ACHN (cell line): ENCODE measurements around the gene IQSEC3.
"Not testable (repeated sequence)": the region's sequence is repeated elsewhere in the genome, so short reads cannot be mapped to it uniquely, and the experiment has no call there.

Experiments
- DNase-seq: peaks from one replicate; pipeline ENCODE4 v3.0.0-alpha.2; 2015
- in situ Hi-C: cut with HindIII; loops from 2 replicates; pipeline ENCODE4 v1.10.0; 2017; ENCODE audit warnings: low sequenced_read_pairs, low pct_ligation_motif_present, low pct_unique_long_range_greater_than_20kb

The IQSEC3 gene

GRCh38 chr12:181921-182320 is 115.4 kb downstream of the IQSEC3 start:
- no peak for DNase-seq
- in situ Hi-C loops = no loop called here

DNA sequence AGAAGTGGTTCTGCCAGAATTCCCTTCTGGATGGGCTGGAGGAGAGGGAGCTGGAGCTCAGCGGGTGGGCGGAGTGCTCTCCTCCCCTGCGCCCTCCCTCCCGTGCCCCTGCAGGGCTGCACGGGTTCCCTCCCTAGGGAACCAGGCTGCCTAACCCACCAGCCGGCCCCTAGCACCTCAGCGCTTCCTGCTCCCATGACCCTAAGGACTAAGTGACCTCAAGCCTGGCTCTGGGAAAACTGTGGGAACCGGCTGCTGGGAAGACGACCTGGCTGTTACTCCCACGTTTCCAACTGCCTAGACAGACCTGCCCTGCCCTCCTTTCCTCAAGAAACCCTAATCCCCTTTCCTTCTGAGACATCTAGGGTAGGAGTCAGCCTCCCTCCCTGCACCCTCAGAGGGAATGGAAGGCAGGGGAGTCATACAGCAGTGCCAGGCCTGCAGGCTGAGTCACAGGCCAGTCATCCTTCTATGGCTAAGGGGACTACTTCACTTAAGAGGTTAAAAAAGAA is 115.9 kb downstream of the IQSEC3 start:
- peak; percentile 77 for DNase-seq
- in situ Hi-C loops = no loop called here

GRCh38 chr12:184811-185575 is 118.4 kb downstream of the IQSEC3 start:
- in situ Hi-C loops = no loop called here

DNA sequence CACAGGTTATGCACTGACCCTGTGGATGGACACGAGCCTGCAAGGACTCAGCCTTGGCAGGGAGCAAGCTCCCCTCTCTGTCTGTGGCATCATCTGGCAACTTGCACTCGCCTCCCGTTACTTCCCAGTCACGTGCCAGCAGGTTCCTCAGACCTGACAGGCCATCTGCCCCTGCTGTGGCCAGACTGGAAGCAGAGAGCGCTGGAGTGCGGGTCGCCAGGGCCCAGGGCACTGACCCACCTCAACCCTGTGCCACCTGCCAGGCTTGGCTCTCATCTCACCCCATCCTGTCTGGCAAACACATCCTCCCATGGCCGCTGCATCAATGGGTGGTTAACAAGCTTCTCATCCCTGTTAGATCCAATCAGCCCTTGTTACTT is 119.0 kb downstream of the IQSEC3 start:
- DNase-seq = no peak
- in situ Hi-C loops = no loop called here

More at GRCh38 chr12:184811-185575, 118.4 kb downstream of the IQSEC3 start:
- DNase-seq = no peak

DNA sequence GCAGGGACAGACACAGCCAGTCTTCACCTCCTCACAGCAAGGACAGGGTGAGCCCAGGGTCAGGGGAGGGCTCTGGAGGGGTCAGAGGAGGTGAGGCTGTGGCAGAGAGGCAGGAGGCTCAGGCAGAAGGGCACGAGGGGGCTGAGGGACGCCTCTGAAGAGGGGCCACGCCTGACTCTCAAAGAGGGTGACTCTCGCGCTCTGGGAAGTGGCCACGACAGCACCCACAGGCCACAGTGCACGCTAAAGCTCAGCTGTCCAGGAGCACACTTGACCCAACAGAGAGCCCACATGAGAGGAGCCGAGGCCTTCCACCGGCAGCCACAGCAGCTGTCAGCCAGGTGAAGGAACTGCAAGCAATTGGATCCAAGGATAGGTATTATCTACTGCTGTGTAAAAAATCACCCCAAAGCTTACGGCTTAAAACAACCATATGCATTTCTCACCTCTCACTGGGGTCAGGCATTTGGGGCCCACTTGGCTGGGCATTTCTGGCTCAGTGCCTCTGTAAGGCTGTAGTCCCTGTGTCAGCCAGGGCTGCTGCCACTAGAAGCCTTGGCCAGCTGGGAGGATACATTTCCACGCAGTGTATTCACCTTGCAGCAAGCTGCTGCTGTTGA is 119.5 kb downstream of the IQSEC3 start:
- no peak for DNase-seq
- in situ Hi-C loops = no loop called here

- DNase-seq, in situ Hi-C loops: not testable (repeated sequence)
These were observed 121.7 kb downstream of the IQSEC3 start for GRCh38 chr12:187986-188909.

DNA sequence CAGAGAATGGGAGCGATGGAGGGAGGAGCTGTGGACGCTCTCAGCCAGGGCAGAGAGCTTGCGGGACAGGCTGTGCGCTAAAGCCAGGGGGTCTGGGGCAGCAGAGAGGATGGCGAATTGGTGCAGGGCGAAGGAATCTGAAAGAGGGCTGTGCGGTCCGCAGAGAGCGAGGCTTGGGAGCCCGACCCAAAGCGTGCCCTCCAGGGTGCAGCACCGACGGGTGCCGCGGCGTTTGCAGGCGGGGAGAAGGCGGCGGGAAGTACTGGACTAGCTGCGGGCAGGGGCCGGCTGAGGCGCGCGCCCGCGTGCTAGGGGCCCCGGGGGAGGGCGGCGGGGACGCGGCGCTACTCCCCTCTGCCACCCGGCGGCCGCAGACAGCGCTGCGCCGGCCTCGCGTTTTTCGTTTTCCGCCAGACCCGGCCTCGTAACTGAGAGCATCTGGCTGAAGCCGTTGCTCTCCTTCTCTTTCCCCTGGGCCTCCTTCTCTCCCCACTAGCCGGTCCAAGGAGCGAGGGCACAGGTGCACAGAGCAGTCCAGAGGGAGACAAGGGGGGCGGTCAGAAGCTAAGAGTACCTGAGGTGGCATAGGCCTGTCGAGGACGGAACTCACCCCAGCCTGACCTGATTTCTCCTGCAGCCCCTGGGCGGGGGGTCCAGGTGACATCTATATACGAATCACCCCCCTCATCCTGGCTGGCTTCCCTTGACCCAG is 122.5 kb downstream of the IQSEC3 start:
- in situ Hi-C loops = no loop called here
- peak; percentile 75 for DNase-seq

DNA sequence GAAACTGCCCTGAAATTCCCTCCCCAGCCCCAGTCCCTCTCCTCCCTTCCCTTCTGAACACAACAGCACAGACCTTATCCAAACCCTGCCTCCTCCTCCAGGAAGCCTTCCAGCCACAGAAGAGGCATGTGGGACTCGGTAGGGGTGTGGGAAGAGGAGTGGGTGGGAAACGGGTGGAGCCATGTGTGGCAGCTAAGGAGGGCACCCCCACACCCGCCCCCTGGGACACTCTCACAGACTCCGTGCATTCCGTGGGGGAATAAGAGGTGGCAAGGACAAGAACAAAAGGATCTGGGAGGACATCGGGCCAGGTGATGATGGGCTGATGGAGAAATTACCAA is 123.0 kb downstream of the IQSEC3 start:
- in situ Hi-C loops = no loop called here
- DNase-seq = no peak

- no peak for DNase-seq
- in situ Hi-C loops = no loop called here
These were observed 124.3 kb downstream of the IQSEC3 start for GRCh38 chr12:190881-191280.

- in situ Hi-C loops = no loop called here
- no peak for DNase-seq
These were observed 125.0 kb downstream of the IQSEC3 start for GRCh38 chr12:191541-191940.

- DNase-seq = no peak
- in situ Hi-C loops = no loop called here
These were observed 126.7 kb downstream of the IQSEC3 start for GRCh38 chr12:193261-193660.

GRCh38 chr12:194276-194675 is 127.7 kb downstream of the IQSEC3 start:
- DNase-seq = no peak
- in situ Hi-C loops = no loop called here

- no peak for DNase-seq
- in situ Hi-C loops = no loop called here
These were observed 128.6 kb downstream of the IQSEC3 start for GRCh38 chr12:195156-195555.

DNA sequence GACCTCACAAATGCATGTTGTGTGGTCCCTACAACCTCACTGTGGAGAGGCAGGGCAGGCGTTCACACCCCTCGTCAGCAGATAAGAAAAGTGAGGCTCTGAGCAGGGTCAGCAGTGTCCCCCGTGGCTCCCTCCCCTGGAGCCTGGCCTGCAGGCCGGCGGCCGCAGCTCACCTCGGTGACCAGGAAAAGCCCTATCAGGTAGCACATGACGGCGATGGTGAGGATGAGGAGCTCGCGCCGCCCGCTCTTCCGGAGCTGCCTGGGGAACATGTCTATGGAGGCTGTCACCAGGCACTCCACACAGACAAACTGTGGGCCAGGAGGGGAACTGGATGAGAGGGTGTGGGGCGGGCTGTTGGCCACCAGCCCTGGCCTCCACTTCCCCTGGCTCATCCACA is 129.4 kb downstream of the IQSEC3 start:
- no peak for DNase-seq
- in situ Hi-C loops = no loop called here

GRCh38 chr12:196436-196835 is 129.9 kb downstream of the IQSEC3 start:
- no peak for DNase-seq
- in situ Hi-C loops = no loop called here

GRCh38 chr12:197347-197746 is 130.8 kb downstream of the IQSEC3 start:
- in situ Hi-C loops = no loop called here

DNA sequence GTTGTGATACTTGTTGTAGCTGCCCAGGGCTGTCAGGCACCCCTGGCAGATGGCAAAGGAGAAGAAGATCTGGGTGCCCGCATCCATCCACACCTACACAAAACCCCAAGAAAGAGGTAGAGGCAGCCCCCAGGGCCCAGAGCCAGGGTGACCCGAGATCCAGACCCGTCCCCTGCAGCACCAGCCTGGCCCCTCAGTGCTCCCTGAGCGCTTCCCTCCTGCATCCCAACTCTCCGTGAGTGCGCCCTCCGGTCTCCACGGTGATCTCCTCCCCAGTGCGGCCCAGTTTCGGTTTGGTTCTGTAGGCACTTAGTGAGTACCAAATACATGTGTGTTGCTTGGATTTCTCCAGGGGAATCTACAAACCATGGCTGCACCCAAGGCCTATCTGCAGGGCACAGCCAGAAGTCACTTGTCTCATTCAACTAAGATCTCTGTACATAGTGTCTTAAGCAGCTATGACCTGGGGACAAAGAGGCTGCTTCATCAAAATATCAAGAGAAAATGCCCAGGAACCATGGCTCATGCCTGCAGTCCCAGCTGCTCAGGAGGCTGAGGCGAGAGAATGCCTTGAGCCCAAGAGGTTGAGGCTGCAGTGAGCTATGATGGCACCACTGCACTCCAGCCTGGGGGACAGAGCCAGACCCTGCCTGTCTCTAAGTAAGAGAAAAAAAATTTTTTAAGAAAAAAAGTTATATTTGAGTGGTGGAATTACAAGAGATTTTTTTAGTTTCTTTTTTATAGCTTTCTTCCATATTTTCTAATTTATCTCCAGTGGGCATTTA is 131.5 kb downstream of the IQSEC3 start:
- DNase-seq = no peak

More at GRCh38 chr12:197347-197746, 130.8 kb downstream of the IQSEC3 start:
- no peak for DNase-seq

GRCh38 chr12:198705-199104 is 132.1 kb downstream of the IQSEC3 start:
- DNase-seq = no peak
- in situ Hi-C loops = no loop called here

More for the DNA sequence above, 131.5 kb downstream of the IQSEC3 start:
- in situ Hi-C loops = no loop called here
